Activated naive CD8-positive, alpha-beta T cell treated with anti-CD3 and anti-CD28 coated beads, Interleukin-2, amount 50 U/mL, for 24 hours (primary cell): ENCODE results near the gene PFKFB3.
"Not testable (repeated sequence)": the region's sequence is repeated elsewhere in the genome, so short reads cannot be mapped to it uniquely, and the experiment has no call there.

ENCODE experiments used
- ATAC-seq: fragments of 150-1000 bp; cut with Tn5 transposase; one replicate; pipeline ENCODE4 v1.10.0; 2021
- DNase-seq: peaks from one replicate; pipeline ENCODE4 v3.0.0; 2021
- H3K27ac Mint-ChIP-seq: one replicate; pipeline ENCODE4 v1.8.0; 2021; ENCODE audit warnings: mild to moderate bottlenecking, mixed read lengths
- H3K27me3 Mint-ChIP-seq: one replicate; pipeline ENCODE4 v1.8.0; 2021; ENCODE audit warnings: mixed read lengths
- H3K36me3 Mint-ChIP-seq: one replicate; pipeline ENCODE4 v1.8.0; 2021; ENCODE audit warnings: low read depth, mixed read lengths
- H3K4me1 Mint-ChIP-seq: one replicate; pipeline ENCODE4 v1.8.0; 2021; ENCODE audit warnings: mixed read lengths
- H3K4me3 Mint-ChIP-seq: one replicate; pipeline ENCODE4 v1.8.0; 2021; ENCODE audit warnings: mild to moderate bottlenecking, moderate library complexity, mixed read lengths
- H3K9me3 Mint-ChIP-seq: one replicate; pipeline ENCODE4 v1.8.0; 2021; ENCODE audit warnings: mixed read lengths

Gene PFKFB3

GRCh38 chr10:6238587-6239212, 36.0 kb downstream of the PFKFB3 start:
- not testable (repeated sequence) for ATAC-seq, DNase-seq, H3K4me3 Mint-ChIP-seq, H3K9me3 Mint-ChIP-seq, H3K27me3 Mint-ChIP-seq
- Mint-ChIP-seq H3K27ac (peak overlapping the region; percentile 29), H3K36me3 (peaks cover 33% of the 10 kb centered on the region), H3K4me1 (peaks cover 19% of the 10 kb centered on the region)

GRCh38 chr10:6239213-6239991, 36.7 kb downstream of the PFKFB3 start:
- ATAC-seq, result peak; percentile 100
- Mint-ChIP-seq H3K4me1 (peaks cover 19% of the 10 kb centered on the region), H3K36me3 (peaks cover 27% of the 10 kb centered on the region)

GRCh38 chr10:6240254-6240653, 37.5 kb downstream of the PFKFB3 start:
- Mint-ChIP-seq H3K4me1 (peaks cover 19% of the 10 kb centered on the region), H3K27me3 (no peaks in the 10 kb centered on the region), H3K36me3 (peaks cover 23% of the 10 kb centered on the region), H3K4me3 (no peak overlapping the region), H3K9me3 (no peaks in the 10 kb centered on the region), H3K27ac (no peak overlapping the region)
- no peak for ATAC-seq
- DNase-seq, result no peak

More at GRCh38 chr10:6239213-6239991, 36.7 kb downstream of the PFKFB3 start:
- H3K4me3 Mint-ChIP-seq, result no peak overlapping the region
- no peaks in the 10 kb centered on the region for H3K27me3 Mint-ChIP-seq
- no peaks in the 10 kb centered on the region for H3K9me3 Mint-ChIP-seq
- DNase-seq, result peak; percentile 66
- H3K27ac Mint-ChIP-seq, result peak overlapping the region; percentile 29

DNA sequence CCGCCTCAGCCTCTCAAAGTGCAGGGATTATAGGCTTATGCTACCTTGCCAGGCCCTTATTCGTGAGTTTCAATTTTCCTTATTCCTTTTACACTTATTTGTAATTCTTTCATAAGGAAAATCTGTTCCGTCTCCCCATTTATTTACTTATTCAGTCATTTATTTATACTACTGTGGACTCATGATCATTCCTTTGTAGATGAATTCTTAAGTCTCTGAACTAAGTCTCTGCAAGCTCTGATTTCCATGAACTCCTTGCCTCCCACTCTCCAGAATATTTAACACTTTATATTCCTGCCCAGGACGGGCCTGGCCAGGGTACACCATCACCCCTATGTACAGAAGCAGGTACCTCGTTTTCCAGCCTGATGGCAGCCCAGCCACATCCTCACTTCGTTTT, 39.4 kb downstream of the PFKFB3 start:
- Mint-ChIP-seq H3K9me3 (no peaks in the 10 kb centered on the region), H3K4me3 (no peak overlapping the region), H3K27ac (no peak overlapping the region), H3K27me3 (no peaks in the 10 kb centered on the region), H3K4me1 (peaks cover 17% of the 10 kb centered on the region), H3K36me3 (peaks cover 10% of the 10 kb centered on the region)
- ATAC-seq, result no peak
- no peak for DNase-seq

DNA sequence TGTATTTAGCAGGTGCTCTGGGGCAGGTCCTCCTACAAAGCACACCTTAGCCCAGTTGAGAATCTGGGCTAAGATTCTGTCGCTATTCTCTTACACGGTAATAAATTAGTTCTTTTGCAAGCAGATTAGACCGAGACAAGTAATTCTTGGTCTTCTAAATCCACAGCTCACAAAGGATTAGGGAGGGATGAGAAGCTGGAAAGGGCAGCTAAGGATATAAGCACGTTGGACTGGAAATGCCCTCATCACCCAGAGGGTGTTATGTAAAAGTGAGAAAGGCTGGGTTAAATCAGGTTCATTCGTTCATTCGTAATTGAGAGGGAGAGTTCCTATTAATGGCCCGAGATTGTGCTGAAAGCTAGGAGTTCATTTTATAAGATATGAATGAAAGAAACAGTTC, 41.8 kb downstream of the PFKFB3 start:
- Mint-ChIP-seq H3K4me1 (peaks cover 6% of the 10 kb centered on the region), H3K9me3 (no peaks in the 10 kb centered on the region), H3K27me3 (no peaks in the 10 kb centered on the region), H3K4me3 (no peak overlapping the region), H3K36me3 (peaks cover 5% of the 10 kb centered on the region), H3K27ac (no peak overlapping the region)
- no peak for ATAC-seq
- DNase-seq, result no peak

DNA sequence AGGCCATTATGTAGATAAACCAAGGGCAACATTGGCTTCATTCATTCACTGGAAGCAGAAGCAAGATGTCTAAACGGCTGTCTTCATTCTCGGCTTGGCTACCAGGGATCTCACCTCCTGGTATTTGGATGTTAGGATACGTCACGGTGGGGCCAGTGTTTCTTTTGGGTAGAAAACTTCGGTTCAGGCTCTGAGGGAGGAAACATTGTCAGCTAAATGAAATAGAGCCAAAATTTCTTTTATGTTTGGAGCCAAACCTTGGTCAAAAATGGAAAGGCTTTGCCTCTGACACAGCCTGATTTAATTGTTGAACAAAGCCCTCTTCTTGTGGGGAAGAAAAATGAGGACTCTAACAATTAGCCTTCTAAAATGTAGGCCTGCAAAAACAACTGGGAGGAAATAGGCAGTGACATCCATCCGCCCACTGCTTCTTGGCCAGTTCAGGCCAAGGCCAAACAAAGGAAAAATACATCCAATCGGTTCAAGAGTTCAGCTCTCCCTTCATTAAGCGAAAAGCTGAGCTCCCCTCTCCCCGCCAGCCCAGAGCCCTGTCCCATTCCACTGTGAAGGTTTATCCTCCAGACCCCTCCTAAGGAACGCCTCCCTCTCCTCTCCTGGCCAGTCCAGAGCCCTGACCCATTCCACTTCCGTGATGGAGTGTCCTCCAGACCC, 44.4 kb downstream of the PFKFB3 start:
- Mint-ChIP-seq H3K4me1 (no peaks in the 10 kb centered on the region), H3K4me3 (no peak overlapping the region), H3K36me3 (peaks cover 5% of the 10 kb centered on the region), H3K9me3 (no peaks in the 10 kb centered on the region), H3K27me3 (no peaks in the 10 kb centered on the region), H3K27ac (no peak overlapping the region)
- no peak for DNase-seq
- ATAC-seq, result no peak

DNA sequence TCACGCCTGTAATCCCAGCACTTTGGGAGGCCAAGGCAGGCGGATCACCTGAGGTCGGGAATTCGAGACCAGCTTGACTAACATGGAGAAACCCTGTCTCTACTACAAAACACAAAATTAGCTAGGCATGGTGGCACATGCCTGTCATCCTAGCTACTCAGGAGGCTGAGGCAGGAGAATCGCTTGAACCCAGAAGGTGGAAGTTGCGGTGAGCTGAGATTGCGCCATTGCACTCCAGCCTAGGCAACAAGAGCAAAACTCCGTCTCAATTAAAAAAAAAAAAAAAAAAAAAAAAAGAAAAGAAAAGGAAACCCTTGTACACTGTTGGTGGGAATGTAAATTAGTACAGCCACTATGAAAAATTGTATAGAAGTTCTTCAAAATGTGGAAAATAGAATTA, 46.2 kb downstream of the PFKFB3 start:
- not testable (repeated sequence) for H3K9me3 Mint-ChIP-seq, DNase-seq, H3K27me3 Mint-ChIP-seq, H3K4me1 Mint-ChIP-seq, ATAC-seq, H3K36me3 Mint-ChIP-seq, H3K4me3 Mint-ChIP-seq, H3K27ac Mint-ChIP-seq

- H3K36me3 Mint-ChIP-seq, result peaks cover 1% of the 10 kb centered on the region
- DNase-seq, result no peak
- ATAC-seq, result no peak
- no peaks in the 10 kb centered on the region for H3K9me3 Mint-ChIP-seq
- no peaks in the 10 kb centered on the region for H3K27me3 Mint-ChIP-seq
- no peak overlapping the region for H3K27ac Mint-ChIP-seq
- H3K4me1 Mint-ChIP-seq, result peaks cover 5% of the 10 kb centered on the region
- H3K4me3 Mint-ChIP-seq, result no peak overlapping the region
Observed at GRCh38 chr10:6249698-6250097, 47.0 kb downstream of the PFKFB3 start.

GRCh38 chr10:6250745-6251144, 48.0 kb downstream of the PFKFB3 start:
- Mint-ChIP-seq H3K4me1 (peaks cover 5% of the 10 kb centered on the region), H3K9me3 (no peaks in the 10 kb centered on the region), H3K4me3 (no peak overlapping the region), H3K27me3 (no peaks in the 10 kb centered on the region), H3K36me3 (peaks cover 1% of the 10 kb centered on the region), H3K27ac (no peak overlapping the region)
- DNase-seq (no peak), ATAC-seq (no peak)

DNA sequence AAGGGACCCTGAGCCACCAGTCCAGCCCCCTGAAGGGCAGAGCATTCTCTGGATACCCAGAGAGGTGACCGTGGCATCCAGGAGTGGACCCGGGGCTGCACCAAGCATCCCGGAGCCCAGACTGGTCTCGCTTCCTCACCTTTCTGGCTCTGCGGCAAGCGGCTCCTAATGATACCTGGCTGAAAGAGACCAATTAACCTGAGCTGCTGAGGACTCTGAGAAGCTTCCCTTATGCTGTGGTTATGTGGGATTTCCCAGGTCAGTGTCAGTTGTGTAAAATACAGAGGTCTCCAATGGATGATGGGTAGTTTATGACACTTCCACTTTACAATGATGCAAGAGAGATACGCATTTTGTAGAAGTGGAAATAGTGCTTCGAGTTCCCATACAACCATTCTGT, 51.5 kb downstream of the PFKFB3 start:
- ATAC-seq, result no peak
- peaks cover 5% of the 10 kb centered on the region for H3K4me1 Mint-ChIP-seq
- peaks cover 5% of the 10 kb centered on the region for H3K9me3 Mint-ChIP-seq
- DNase-seq, result no peak
- peaks cover under 1% of the 10 kb centered on the region for H3K27me3 Mint-ChIP-seq
- H3K36me3 Mint-ChIP-seq, result peaks cover 4% of the 10 kb centered on the region
- H3K4me3 Mint-ChIP-seq, result no peak overlapping the region
- H3K27ac Mint-ChIP-seq, result no peak overlapping the region

DNA sequence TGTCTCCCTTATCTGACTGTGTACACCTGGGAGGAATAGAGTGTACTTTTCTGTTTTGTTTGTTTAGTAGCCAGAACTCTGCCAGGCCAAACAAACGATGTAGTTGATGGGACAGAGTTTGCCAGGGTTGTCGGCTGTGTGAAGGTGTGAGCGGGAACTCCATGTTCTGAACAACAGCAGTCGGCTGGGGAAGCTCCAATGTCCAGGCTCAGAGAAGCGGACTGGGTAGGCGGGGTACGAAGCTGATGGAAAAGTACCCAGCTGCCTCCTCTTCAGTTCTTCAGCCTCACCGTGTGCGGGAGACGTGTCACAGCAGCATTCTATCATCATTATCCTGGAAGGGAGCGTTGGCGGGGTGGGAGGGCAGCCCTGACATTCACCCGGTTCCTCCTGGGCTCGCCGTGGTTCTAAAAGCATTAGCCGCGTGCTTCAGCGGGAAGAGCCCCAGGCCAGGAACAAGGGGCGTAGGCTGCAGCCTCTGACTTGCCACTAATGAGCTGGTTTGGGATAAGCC, 52.9 kb downstream of the PFKFB3 start:
- Mint-ChIP-seq H3K36me3 (peaks cover 9% of the 10 kb centered on the region), H3K4me3 (no peak overlapping the region), H3K9me3 (peaks cover 15% of the 10 kb centered on the region), H3K27ac (no peak overlapping the region), H3K27me3 (peaks cover 2% of the 10 kb centered on the region), H3K4me1 (peaks cover 5% of the 10 kb centered on the region)
- DNase-seq (no peak), ATAC-seq (no peak)

GRCh38 chr10:6256439-6256838, 53.7 kb downstream of the PFKFB3 start:
- Mint-ChIP-seq H3K4me3 (no peak overlapping the region), H3K36me3 (peaks cover 12% of the 10 kb centered on the region), H3K9me3 (peaks cover 22% of the 10 kb centered on the region), H3K4me1 (peaks cover 5% of the 10 kb centered on the region), H3K27me3 (peaks cover 2% of the 10 kb centered on the region), H3K27ac (no peak overlapping the region)
- no peak for ATAC-seq
- no peak for DNase-seq

GRCh38 chr10:6259153-6259552, 56.4 kb downstream of the PFKFB3 start:
- Mint-ChIP-seq H3K9me3 (peaks cover 22% of the 10 kb centered on the region), H3K4me3 (no peak overlapping the region), H3K27me3 (peaks cover 2% of the 10 kb centered on the region), H3K27ac (no peak overlapping the region), H3K36me3 (peaks cover 12% of the 10 kb centered on the region), H3K4me1 (peaks cover 3% of the 10 kb centered on the region)
- DNase-seq (no peak), ATAC-seq (no peak)

DNA sequence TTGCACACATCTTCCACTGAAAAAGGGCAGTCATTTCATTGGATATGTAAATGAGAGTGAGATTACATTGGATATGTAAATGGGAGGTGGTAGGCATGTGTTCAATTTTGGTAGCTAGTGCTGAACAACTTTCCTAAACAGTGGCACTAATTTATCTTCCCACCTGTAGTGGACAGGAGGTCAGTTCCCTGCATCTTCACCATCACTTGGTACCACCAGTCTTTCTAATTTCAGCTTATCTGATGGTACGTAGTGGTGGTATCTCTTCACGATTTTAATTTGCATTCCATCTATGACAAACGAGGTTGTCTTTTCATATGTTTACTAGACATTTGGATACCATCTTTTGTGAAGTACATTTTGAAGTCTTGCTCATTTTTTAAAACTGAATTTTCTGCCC, 58.1 kb downstream of the PFKFB3 start:
- no peaks in the 10 kb centered on the region for H3K4me1 Mint-ChIP-seq
- H3K4me3 Mint-ChIP-seq, result no peak overlapping the region
- H3K36me3 Mint-ChIP-seq, result peaks cover 12% of the 10 kb centered on the region
- no peak overlapping the region for H3K27ac Mint-ChIP-seq
- ATAC-seq, result no peak
- H3K27me3 Mint-ChIP-seq, result peaks cover 2% of the 10 kb centered on the region
- DNase-seq, result no peak
- peaks cover 22% of the 10 kb centered on the region for H3K9me3 Mint-ChIP-seq

DNA sequence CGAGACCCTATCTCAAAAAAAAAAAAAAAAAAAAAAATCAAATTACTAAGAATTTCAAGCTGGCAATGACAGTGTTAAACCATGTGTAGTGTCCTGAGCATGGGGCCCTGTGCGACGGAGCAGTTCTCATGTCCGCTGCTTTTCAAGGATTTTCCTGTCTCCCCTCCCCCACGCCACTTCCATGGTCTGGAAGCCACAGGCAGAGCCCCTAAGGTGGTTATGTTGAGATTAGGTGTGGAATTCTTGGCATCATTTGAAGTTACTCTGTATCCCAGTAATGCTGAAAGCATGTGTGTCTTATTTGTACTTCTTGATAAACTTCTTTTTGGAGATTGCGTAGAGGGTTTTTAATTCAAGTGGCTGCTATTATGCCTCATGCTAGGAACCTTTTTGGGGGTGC, 65.2 kb downstream of the PFKFB3 start:
- H3K36me3 Mint-ChIP-seq, result peaks cover 6% of the 10 kb centered on the region
- H3K4me1 Mint-ChIP-seq, result peaks cover 54% of the 10 kb centered on the region
- ATAC-seq (no peak), DNase-seq (no peak)
- no peak overlapping the region for H3K27ac Mint-ChIP-seq
- no peak overlapping the region for H3K4me3 Mint-ChIP-seq
- no peaks in the 10 kb centered on the region for H3K27me3 Mint-ChIP-seq
- no peaks in the 10 kb centered on the region for H3K9me3 Mint-ChIP-seq
